Body of pancreas (tissue), 4 donors: ENCODE results near the gene IFNB1. TPM values are rescaled to one million over a fixed set of nuclear protein-coding genes. Genes with fewer than 3 reads are reported as not detected.

Experiments
- ATAC-seq: fragments of 150-250 bp; one replicate; pipeline ENCODE4 v1.9.1; 2016
- DNase-seq, 4 donors: peaks; one replicate each; pipeline ENCODE4 v3.0.0-alpha.2; 2019
- H3K27ac ChIP-seq, 4 donors: fragments of 200-600 bp; sonication (generic); 1 replicate in 3 of 4; 2 replicates in 1 of 4; pipeline versions ENCODE4 v1.5.1 to v1.6.1; 2016 to 2019; ENCODE audit warnings: mild to moderate bottlenecking in 1 of 4, mixed read lengths in 1 of 4, moderate library complexity in 1 of 4
- H3K27me3 ChIP-seq, 2 donors: fragments of 200-600 bp; sonication (generic); one replicate each; pipeline ENCODE4 v1.6.0; 2016; ENCODE audit warnings: mild to moderate bottlenecking in 1 of 2
- H3K36me3 ChIP-seq, 2 donors: fragments of 200-600 bp; sonication (generic); replicated peaks in 1 of 2; 2 replicates each; pipeline ENCODE4 v1.5.1; 2016; ENCODE audit warnings: low read depth in 2 of 2; ENCODE audit not compliant: insufficient read depth in 1 of 2
- H3K4me1 ChIP-seq: fragments of 200-600 bp; sonication (generic); one replicate; pipeline ENCODE4 v1.6.0; 2016
- H3K4me3 ChIP-seq, 2 donors: fragments of 200-600 bp; sonication (generic); 1 replicate in 1 of 2; 2 replicates in 1 of 2; pipeline ENCODE4 v1.5.1; 2016 to 2019
- H3K9me3 ChIP-seq, 3 donors: fragments of 200-600 bp; sonication (generic); 1 replicate in 2 of 3; 2 replicates in 1 of 3; pipeline ENCODE4 v1.5.1; 2016
- POLR2A ChIP-seq, 3 donors: fragments of 450-650 bp; IDR thresholded peaks; one replicate each; pipeline ENCODE4 v1.6.1; 2016; ENCODE audit warnings: antibody characterized with exemption in 3 of 3, mild to moderate bottlenecking in 2 of 3
- WGBS, 2 donors: methylation state at CpG; one replicate each; pipeline ENCODE4 v1.1.5; 2017; 5-methylcytosine and 5-hydroxymethylcytosine counted together
- intact Hi-C: fragments of 100-400 bp; cut with DNase I; formaldehyde crosslinking; loops from one replicate; pipeline ENCODE4 v1.15.1; 2023
- total RNA-seq, 2 donors: library from RNA; depleted of rRNA; stranded (reverse); fragments of >200 nt; gene quantifications; one replicate each; pipeline ENCODE4 v1.1.0, GENCODE V29; 2016
- TF ChIP-seq, protein P1 (sequence below), 7 experiments: fragments of 450-650 bp in 4 of 7; fragments of 200-600 bp in 3 of 7; sonication (generic) in 3 of 7; IDR thresholded peaks; one replicate each; pipeline ENCODE4 v1.5.1; 2016 to 2019; ENCODE audit warnings: antibody characterized with exemption in 7 of 7

Gene IFNB1
- total RNA-seq, 2 donors from 2014 or later: not detected

DNA sequence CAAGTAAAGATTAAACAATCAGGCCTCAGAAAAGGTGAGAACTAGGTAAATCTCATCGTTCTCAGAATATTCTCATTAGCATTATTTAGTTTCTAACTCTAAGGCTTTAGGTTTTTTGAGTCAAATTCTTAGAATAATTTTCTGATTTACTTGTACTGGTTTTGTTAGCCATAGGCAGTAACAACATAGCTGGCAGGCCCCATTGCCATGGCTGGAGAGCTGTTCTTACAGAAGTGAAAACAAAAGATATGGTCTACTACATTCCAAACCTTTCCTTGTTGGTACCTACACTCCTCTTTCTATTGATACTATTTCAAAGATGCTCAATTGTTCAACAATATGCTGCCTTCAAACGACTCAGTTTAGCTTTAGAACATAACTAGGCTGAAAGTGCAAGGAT is 36.6 kb upstream of the IFNB1 start:
- intact Hi-C loops: no loop called here
- Histone ChIP-seq H3K36me3 (no peaks in the 10 kb centered on the region), H3K4me3 (no peak overlapping the region), H3K9me3 (no peaks in the 10 kb centered on the region), H3K27me3 (no peaks in the 10 kb centered on the region), H3K4me1 (no peaks in the 10 kb centered on the region), H3K27ac (no peak overlapping the region)
- no peak for DNase-seq
- ATAC-seq: no peak
- WGBS, 2 donors: 40 to 48% methylated on average over 2 of the region's 2 CpGs
- TF ChIP-seq, protein P1, sequence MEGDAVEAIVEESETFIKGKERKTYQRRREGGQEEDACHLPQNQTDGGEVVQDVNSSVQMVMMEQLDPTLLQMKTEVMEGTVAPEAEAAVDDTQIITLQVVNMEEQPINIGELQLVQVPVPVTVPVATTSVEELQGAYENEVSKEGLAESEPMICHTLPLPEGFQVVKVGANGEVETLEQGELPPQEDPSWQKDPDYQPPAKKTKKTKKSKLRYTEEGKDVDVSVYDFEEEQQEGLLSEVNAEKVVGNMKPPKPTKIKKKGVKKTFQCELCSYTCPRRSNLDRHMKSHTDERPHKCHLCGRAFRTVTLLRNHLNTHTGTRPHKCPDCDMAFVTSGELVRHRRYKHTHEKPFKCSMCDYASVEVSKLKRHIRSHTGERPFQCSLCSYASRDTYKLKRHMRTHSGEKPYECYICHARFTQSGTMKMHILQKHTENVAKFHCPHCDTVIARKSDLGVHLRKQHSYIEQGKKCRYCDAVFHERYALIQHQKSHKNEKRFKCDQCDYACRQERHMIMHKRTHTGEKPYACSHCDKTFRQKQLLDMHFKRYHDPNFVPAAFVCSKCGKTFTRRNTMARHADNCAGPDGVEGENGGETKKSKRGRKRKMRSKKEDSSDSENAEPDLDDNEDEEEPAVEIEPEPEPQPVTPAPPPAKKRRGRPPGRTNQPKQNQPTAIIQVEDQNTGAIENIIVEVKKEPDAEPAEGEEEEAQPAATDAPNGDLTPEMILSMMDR (IDR thresholded peaks at IDR 0.05): no peak
- TF ChIP-seq POLR2A (IDR thresholded peaks at IDR 0.05): no peak

DNA sequence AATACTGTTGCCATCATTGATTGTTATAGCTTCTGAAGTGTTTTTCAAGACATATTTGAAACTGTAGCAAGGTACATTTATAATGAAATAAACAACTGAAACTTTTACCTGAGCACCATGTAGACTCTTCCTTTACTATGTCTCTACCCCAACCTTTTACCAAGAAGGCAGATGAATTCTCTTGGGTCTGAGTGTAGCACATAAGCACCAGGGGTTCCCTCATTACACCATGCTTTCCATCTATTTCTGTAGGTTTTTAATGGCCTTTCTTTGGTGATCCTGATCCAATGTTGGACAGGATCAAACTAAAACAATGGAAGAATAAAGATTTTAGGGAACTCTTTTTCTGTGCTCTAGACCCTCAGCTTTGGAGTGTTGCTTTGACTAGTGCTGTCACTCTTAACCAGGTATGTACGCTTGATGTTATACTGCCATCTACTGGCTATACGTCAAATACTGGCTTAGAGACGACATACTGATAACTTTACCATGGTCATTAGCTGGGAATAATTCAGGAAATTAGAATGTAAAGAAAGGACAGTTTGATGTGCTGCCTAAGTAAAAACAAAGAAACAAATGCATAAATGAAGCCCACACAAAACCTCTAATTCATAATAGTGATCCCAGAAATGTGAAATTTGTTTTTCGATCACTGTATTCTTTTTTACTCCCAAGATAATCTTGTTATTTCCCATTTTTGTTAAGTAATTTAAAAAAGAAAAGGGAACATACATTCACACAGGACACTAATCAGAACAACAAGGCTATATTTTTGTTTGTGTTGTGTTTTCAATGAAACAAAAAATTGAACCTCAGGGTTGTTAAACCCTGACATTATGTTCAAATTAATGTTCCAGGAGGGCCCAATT is 33.2 kb upstream of the IFNB1 start:
- H3K9me3 ChIP-seq: no peaks in the 10 kb centered on the region
- intact Hi-C loops: no loop called here
- no peaks in the 10 kb centered on the region for H3K4me1 ChIP-seq
- H3K27me3 ChIP-seq: no peaks in the 10 kb centered on the region
- peak in 1 of 4 donors; percentile 34 for DNase-seq
- no peak overlapping the region for H3K4me3 ChIP-seq
- no peaks in the 10 kb centered on the region for H3K36me3 ChIP-seq
- peak; percentile 76 for ATAC-seq
- H3K27ac ChIP-seq: no peak overlapping the region
- TF ChIP-seq, protein P1 (IDR thresholded peaks at IDR 0.05): peak; percentile 65 to 85 (median 77)
- no peak for TF ChIP-seq POLR2A (IDR thresholded peaks at IDR 0.05)
- WGBS, 2 donors: 21 to 26% methylated on average over 4 of the region's 4 CpGs

DNA sequence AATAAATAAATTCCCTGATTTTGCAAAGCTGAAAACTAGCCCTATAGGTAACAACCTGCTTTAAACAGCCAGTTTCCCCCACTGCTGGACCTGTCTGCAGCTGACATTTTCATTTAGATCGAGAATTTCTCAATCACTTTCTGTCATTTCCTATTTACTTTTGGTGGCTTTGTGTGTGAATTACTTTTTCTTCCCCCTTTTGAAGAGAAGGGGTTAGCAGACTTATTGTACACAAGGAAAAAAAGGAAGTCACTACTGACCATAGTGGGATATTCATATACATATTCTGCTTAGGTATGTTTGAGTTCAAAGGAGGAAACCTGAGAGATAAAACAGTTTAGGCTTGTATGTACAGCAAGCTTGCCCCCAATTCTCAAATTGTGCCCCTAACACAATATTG is 27.0 kb upstream of the IFNB1 start:
- Histone ChIP-seq H3K27ac (no peak overlapping the region), H3K27me3 (no peaks in the 10 kb centered on the region), H3K4me3 (no peak overlapping the region), H3K36me3 (no peaks in the 10 kb centered on the region), H3K4me1 (no peaks in the 10 kb centered on the region), H3K9me3 (no peaks in the 10 kb centered on the region)
- no peak for ATAC-seq
- 20 to 21% methylated on average over 1 of the region's 1 CpG for WGBS, 2 donors
- TF ChIP-seq, protein P1 (IDR thresholded peaks at IDR 0.05): no peak
- TF ChIP-seq POLR2A (IDR thresholded peaks at IDR 0.05): no peak
- intact Hi-C loops: loop anchor here (10.0 kb wide), 2 partner anchors 60 to 1180 kb away; partner anchors contain the start of gene IFNA21
- no peak for DNase-seq

GRCh38 chr9:21102305-21102704 is 24.6 kb upstream of the IFNB1 start:
- Histone ChIP-seq H3K4me3 (no peak overlapping the region), H3K4me1 (no peaks in the 10 kb centered on the region), H3K27ac (no peak overlapping the region), H3K36me3 (no peaks in the 10 kb centered on the region), H3K9me3 (no peaks in the 10 kb centered on the region), H3K27me3 (no peaks in the 10 kb centered on the region)
- intact Hi-C loops: loop anchor here (10.0 kb wide), 2 partner anchors 62 to 1178 kb away; partner anchors contain the start of gene IFNA21
- no peak for DNase-seq
- no peak for TF ChIP-seq POLR2A (IDR thresholded peaks at IDR 0.05)
- TF ChIP-seq, protein P1 (IDR thresholded peaks at IDR 0.05): no peak
- no peak for ATAC-seq
- 81 to 90% methylated on average over 1 of the region's 1 CpG for WGBS, 2 donors
